RWPE2 (cell line): Measurements from ENCODE around the gene SKIC8.

Experiments
- ATAC-seq: fragments of 200-7000 bp; cut with Tn5 transposase; 3 replicates; pipeline ENCODE4 v1.9.1; 2021; ENCODE audit warnings: low read depth
- DNase-seq: peaks from one replicate; pipeline ENCODE4 v3.0.0-alpha.2; 2020; ENCODE audit warnings: low spot score
- H3K27ac ChIP-seq: fragments of 450-650 bp; 2 replicates; pipeline ENCODE4 v1.5.1; 2017; ENCODE audit warnings: mild to moderate bottlenecking; ENCODE audit not compliant: poor library complexity, severe bottlenecking
- H3K27me3 ChIP-seq: fragments of 250-450 bp; sonication (Bioruptor Pico); 2 replicates; pipeline ENCODE4 v1.5.1; 2021; ENCODE audit warnings: mild to moderate bottlenecking, moderate library complexity; ENCODE audit not compliant: insufficient read depth, poor library complexity, severe bottlenecking
- H3K36me3 ChIP-seq: fragments of 250-450 bp; sonication (Bioruptor Pico); 2 replicates; pipeline ENCODE4 v1.5.1; 2020; ENCODE audit warnings: low read depth, mild to moderate bottlenecking, moderate library complexity
- H3K4me1 ChIP-seq: fragments of 250-450 bp; sonication (Bioruptor Pico); 2 replicates; pipeline ENCODE4 v1.5.1; 2021; ENCODE audit warnings: mild to moderate bottlenecking, moderate library complexity; ENCODE audit not compliant: insufficient read depth, poor library complexity, severe bottlenecking
- H3K4me3 ChIP-seq: fragments of 250-450 bp; sonication (Bioruptor Pico); 2 replicates; pipeline ENCODE4 v1.5.1; 2021; ENCODE audit warnings: mild to moderate bottlenecking, moderate library complexity; ENCODE audit not compliant: severe bottlenecking
- H3K9me3 ChIP-seq: fragments of 250-450 bp; sonication (Bioruptor Pico); 2 replicates; pipeline ENCODE4 v1.5.1; 2021; ENCODE audit warnings: mild to moderate bottlenecking, moderate library complexity; ENCODE audit not compliant: severe bottlenecking
- CTCF ChIP-seq: fragments of 450-650 bp; IDR thresholded peaks from one replicate; pipeline ENCODE4 v1.5.1; 2017; ENCODE audit warnings: mild to moderate bottlenecking, moderate library complexity; ENCODE audit not compliant: poor library complexity, severe bottlenecking

The SKIC8 gene

GRCh38 chr15:78241017-78241416 is 58.4 kb downstream of the SKIC8 start:
- Histone ChIP-seq H3K27ac (no peak overlapping the region), H3K9me3 (no peaks in the 10 kb centered on the region), H3K4me1 (peaks cover 9% of the 10 kb centered on the region), H3K27me3 (no peaks in the 10 kb centered on the region), H3K36me3 (no peaks in the 10 kb centered on the region), H3K4me3 (no peak overlapping the region)
- DNase-seq (peak; percentile 87), ATAC-seq (peak; percentile 94)
- peak; percentile 99 for TF ChIP-seq CTCF

- TF ChIP-seq CTCF: no peak
- H3K4me1 ChIP-seq: peaks cover 9% of the 10 kb centered on the region
- no peaks in the 10 kb centered on the region for H3K9me3 ChIP-seq
- no peak overlapping the region for H3K4me3 ChIP-seq
- ATAC-seq (no peak), DNase-seq (peak; percentile 15)
- H3K27me3 ChIP-seq: no peaks in the 10 kb centered on the region
- no peak overlapping the region for H3K27ac ChIP-seq
- H3K36me3 ChIP-seq: no peaks in the 10 kb centered on the region
Measured at GRCh38 chr15:78239811-78240210, 59.6 kb downstream of the SKIC8 start.

GRCh38 chr15:78237146-78237545 is 62.3 kb downstream of the SKIC8 start:
- H3K4me1 ChIP-seq: no peaks in the 10 kb centered on the region
- no peaks in the 10 kb centered on the region for H3K9me3 ChIP-seq
- H3K27ac ChIP-seq: no peak overlapping the region
- DNase-seq: peak; percentile 51
- no peaks in the 10 kb centered on the region for H3K36me3 ChIP-seq
- TF ChIP-seq CTCF: no peak
- ATAC-seq: no peak
- no peak overlapping the region for H3K4me3 ChIP-seq
- H3K27me3 ChIP-seq: no peaks in the 10 kb centered on the region

GRCh38 chr15:78236491-78236890 is 62.9 kb downstream of the SKIC8 start:
- TF ChIP-seq CTCF: no peak
- no peak overlapping the region for H3K4me3 ChIP-seq
- H3K27ac ChIP-seq: no peak overlapping the region
- H3K9me3 ChIP-seq: no peaks in the 10 kb centered on the region
- peak; percentile 50 for DNase-seq
- no peaks in the 10 kb centered on the region for H3K36me3 ChIP-seq
- no peaks in the 10 kb centered on the region for H3K4me1 ChIP-seq
- no peak for ATAC-seq
- H3K27me3 ChIP-seq: no peaks in the 10 kb centered on the region

- DNase-seq (peak; percentile 62), ATAC-seq (no peak)
- no peaks in the 10 kb centered on the region for H3K27me3 ChIP-seq
- H3K4me3 ChIP-seq: no peak within 1 kb of the TSS
- no peaks in the 10 kb centered on the region for H3K4me1 ChIP-seq
- H3K9me3 ChIP-seq: no peaks in the 10 kb centered on the region
- H3K27ac ChIP-seq: no peak within 1 kb of the TSS
- TF ChIP-seq CTCF: no peak
- H3K36me3 ChIP-seq: no peaks in the 10 kb centered on the region
Measured at GRCh38 chr15:78234515-78235040, 64.8 kb downstream of the SKIC8 start, which contains the start of gene ACSBG1. Gene ACSBG1, minus strand, starts transcription at chr15:78234565. Its CDS starts 64 bp downstream, at chr15:78234501.
